Breast epithelium (tissue), 3 donors: ENCODE results near the gene TEX35.

Source experiments
- CTCF ChIP-seq, 3 donors: fragments of 450-650 bp; IDR thresholded peaks; one replicate each; pipeline ENCODE4 v1.5.1; 2016 to 2017; ENCODE audit warnings: antibody characterized with exemption in 3 of 3, mild to moderate bottlenecking in 3 of 3, moderate library complexity in 3 of 3
- POLR2A ChIP-seq: fragments of 450-650 bp; IDR thresholded peaks from one replicate; pipeline ENCODE4 v1.6.1; 2016; ENCODE audit warnings: antibody characterized with exemption, mild to moderate bottlenecking, moderate library complexity
- POLR2AphosphoS5 ChIP-seq, 3 donors: sonication (generic); formaldehyde crosslinking; IDR thresholded peaks; one replicate each; pipeline ENCODE4 v1.6.1; 2017; ENCODE audit warnings: antibody characterized with exemption in 3 of 3

- TF ChIP-seq POLR2A: no peak
- TF ChIP-seq CTCF (IDR thresholded peaks at IDR 0.05): no peak
- no peak for TF ChIP-seq POLR2AphosphoS5 (IDR thresholded peaks at IDR 0.05)
Measured at GRCh38 chr1:178566187-178566586, 53.3 kb downstream of the TEX35 start.
